Aorta (tissue), 5 donors: ENCODE measurements around the gene RARRES1. TPM values are rescaled to one million over a fixed set of nuclear protein-coding genes. Genes with fewer than 3 reads are reported as not detected.

ENCODE experiments used
- ATAC-seq: fragments of 200-7000 bp; cut with Tn5 transposase; one replicate; pipeline ENCODE4 v1.9.1; 2022; ENCODE audit warnings: moderate library complexity; ENCODE audit not compliant: low FRiP score
- DNase-seq, 2 donors: peaks; one replicate each; pipeline ENCODE4 v3.0.0-alpha.2; 2020
- H3K27ac ChIP-seq, 2 donors: one replicate each; pipeline ENCODE4 v1.5.1; 2013; ENCODE audit warnings: low read length in 2 of 2, mild to moderate bottlenecking in 2 of 2, moderate library complexity in 2 of 2, control low read depth in 1 of 2, inconsistent platforms in 1 of 2, low read depth in 1 of 2
- H3K27me3 ChIP-seq, 2 donors: one replicate each; pipeline ENCODE4 v1.6.1; 2013; ENCODE audit warnings: control low read depth in 1 of 2, low read length in 1 of 2, mild to moderate bottlenecking in 1 of 2, moderate library complexity in 1 of 2; ENCODE audit not compliant: insufficient read depth in 2 of 2, control insufficient read depth in 1 of 2
- H3K36me3 ChIP-seq, 2 donors: one replicate each; pipeline ENCODE4 v1.6.1; 2013; ENCODE audit warnings: control low read depth in 1 of 2, low read length in 1 of 2, mild to moderate bottlenecking in 1 of 2; ENCODE audit not compliant: insufficient read depth in 2 of 2, control insufficient read depth in 1 of 2
- H3K4me1 ChIP-seq, 2 donors: one replicate each; pipeline ENCODE4 v1.6.1; 2013; ENCODE audit warnings: low read length in 2 of 2, control low read depth in 1 of 2, mild to moderate bottlenecking in 1 of 2, moderate library complexity in 1 of 2; ENCODE audit not compliant: insufficient read depth in 2 of 2, control insufficient read depth in 1 of 2
- H3K4me3 ChIP-seq, 2 donors: one replicate each; pipeline ENCODE4 v1.5.1; 2013; ENCODE audit warnings: low read length in 2 of 2, control low read depth in 1 of 2, mild to moderate bottlenecking in 1 of 2
- H3K9me3 ChIP-seq: one replicate; pipeline ENCODE4 v1.6.1; 2013; ENCODE audit warnings: mild to moderate bottlenecking, low read length; ENCODE audit not compliant: control insufficient read depth
- WGBS, 2 donors: extraction: QIAGEN DNeasy Blood & Tissue Kit; methylation state at CpG; one replicate each; pipeline ENCODE4 v1.1.7; 2013; 5-methylcytosine and 5-hydroxymethylcytosine counted together
- intact Hi-C, 2 donors: fragments of 100-400 bp; cut with DNase I; formaldehyde crosslinking; loops; one replicate each; pipeline versions ENCODE4 v1.14.2 to v1.15.0; 2022
- polyA plus RNA-seq, 2 donors: library from polyadenylated mRNA; stranded (reverse); fragments of 200-250 nt; gene quantifications; one replicate each; pipeline ENCODE4 v1.2.3, GENCODE V29; 2013
- total RNA-seq, 2 donors: library from RNA; stranded (reverse); fragmentation: NEBNext Ultra II Directional; extraction: Animal tissue kit (Norgen Biotek cat#: 25700); gene quantifications; one replicate each; pipeline ENCODE4 v1.2.1, GENCODE V29; 2021
- donor health status: healthy with polysubstance abuse.
- donor health status: Bipolar disorder and iron deficiency.
- donor health status: DM: no; HTN: no; CAD: no.
- donor health status: DM: no; HTN: no; CAD: no.
- donor health status: DM: yes; HTN: yes; CAD: no.

RARRES1 gene
- total and polyA plus RNA-seq, 4 donors: 2.4 to 323 (median 120) TPM

- H3K4me1 ChIP-seq: no peaks in the 10 kb centered on the region
- H3K36me3 ChIP-seq: peaks cover 0 to 10% of the 10 kb centered on the region in 2 donors
- 58 to 65% methylated on average over 4 of the region's 4 CpGs for WGBS, 2 donors
- intact Hi-C loops: no loop called here
- no peak overlapping the region for H3K4me3 ChIP-seq
- ATAC-seq (no peak), DNase-seq (no peak)
- H3K27ac ChIP-seq: no peak overlapping the region
- H3K9me3 ChIP-seq: no peaks in the 10 kb centered on the region
- H3K27me3 ChIP-seq: no peaks in the 10 kb centered on the region
These were observed 10.8 kb upstream of the RARRES1 start for GRCh38 chr3:158742871-158743663.

DNA sequence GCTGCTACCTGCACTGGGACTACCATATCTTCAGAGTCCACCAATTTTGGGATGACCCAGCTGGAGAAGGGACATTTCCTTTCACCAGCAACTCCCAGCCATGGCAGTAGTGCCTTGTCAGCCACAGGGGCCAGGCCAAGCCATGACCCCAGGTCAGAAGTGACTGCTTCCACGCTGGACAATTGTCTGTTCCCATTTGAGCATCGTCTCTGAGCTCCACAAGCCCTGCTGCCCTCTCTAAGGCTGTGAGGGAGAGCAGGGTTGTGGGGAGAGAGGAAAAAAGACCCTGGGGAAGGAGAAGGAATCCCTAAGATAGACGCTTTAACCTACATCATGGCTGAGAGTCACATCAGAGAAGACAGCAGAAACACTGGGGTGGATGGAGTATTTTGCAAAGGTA is 7.4 kb upstream of the RARRES1 start:
- peaks cover 2% of the 10 kb centered on the region for H3K9me3 ChIP-seq
- intact Hi-C loops: no loop called here
- DNase-seq (no peak), ATAC-seq (no peak)
- no peaks in the 10 kb centered on the region for H3K27me3 ChIP-seq
- H3K4me3 ChIP-seq: no peak overlapping the region
- H3K4me1 ChIP-seq: no peaks in the 10 kb centered on the region
- no peak overlapping the region for H3K27ac ChIP-seq
- H3K36me3 ChIP-seq: peaks cover 0 to 7% of the 10 kb centered on the region in 2 donors
- 87 to 88% methylated on average over 3 of the region's 3 CpGs for whole genome bisulfite sequencing, 2 donors

GRCh38 chr3:158739078-158739477 is 6.8 kb upstream of the RARRES1 start:
- no peaks in the 10 kb centered on the region for H3K4me1 ChIP-seq
- DNase-seq (no peak), ATAC-seq (no peak)
- intact Hi-C loops: no loop called here
- peaks cover 0 to 7% of the 10 kb centered on the region in 2 donors for H3K36me3 ChIP-seq
- peaks cover 2% of the 10 kb centered on the region for H3K9me3 ChIP-seq
- no peak overlapping the region for H3K27ac ChIP-seq
- no peak overlapping the region for H3K4me3 ChIP-seq
- 84 to 91% methylated on average over 4 of the region's 4 CpGs for WGBS, 2 donors
- no peaks in the 10 kb centered on the region for H3K27me3 ChIP-seq

DNA sequence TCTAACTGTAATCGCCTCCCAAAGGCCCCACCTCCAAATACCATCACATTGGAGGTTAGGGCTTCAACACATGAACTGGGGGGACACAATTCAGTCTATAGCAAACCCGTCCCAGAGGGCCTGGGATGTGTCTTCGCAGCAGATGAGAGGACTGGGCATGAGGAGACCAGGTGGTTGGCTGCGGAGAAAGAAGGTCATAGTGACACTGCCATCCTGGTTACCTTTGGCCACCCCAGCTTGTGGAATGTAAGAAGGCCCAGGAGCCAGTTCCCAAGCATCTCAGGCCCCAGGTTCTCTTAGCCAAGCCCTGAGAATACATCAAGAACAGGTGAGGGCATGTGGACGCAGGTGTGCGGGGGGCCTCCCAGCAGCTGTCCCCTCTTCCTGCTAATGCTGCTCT is 6.4 kb upstream of the RARRES1 start:
- intact Hi-C loops: no loop called here
- peaks cover 0 to 4% of the 10 kb centered on the region in 2 donors for H3K36me3 ChIP-seq

DNA sequence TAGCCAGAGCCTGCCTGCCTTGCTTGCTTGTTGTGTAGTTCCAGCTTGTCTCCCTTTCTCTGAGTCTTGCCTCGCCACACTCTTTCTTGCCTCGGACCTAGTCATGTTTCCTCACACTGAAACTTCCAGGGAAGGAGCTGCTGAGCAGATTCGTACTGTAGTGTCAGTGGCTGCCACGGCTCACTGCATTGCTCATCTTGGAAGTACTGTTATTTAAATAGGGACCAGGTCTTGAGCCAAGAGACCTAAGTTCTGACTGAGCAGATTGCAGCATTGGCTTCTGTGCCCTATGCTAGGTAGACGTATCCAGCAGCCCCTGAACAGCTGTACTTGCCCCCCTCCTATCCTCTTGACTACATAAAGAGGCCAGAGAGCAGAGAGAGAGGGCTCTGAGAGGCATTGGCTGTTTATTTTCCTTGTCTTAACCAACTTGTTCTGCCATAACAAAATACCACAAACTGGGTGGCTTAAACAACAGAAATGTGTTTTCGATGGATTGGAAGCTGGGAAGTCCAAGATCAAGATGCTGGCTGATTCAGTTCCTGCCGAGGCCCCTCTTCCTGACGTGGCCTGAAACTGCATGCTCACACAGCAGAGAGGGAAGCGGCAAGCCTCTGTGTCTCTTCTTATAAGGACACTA is 5.8 kb upstream of the RARRES1 start:
- H3K27me3 ChIP-seq: no peaks in the 10 kb centered on the region
- H3K4me3 ChIP-seq: no peak overlapping the region
- peaks cover 2% of the 10 kb centered on the region for H3K9me3 ChIP-seq
- WGBS, 2 donors: 79 to 86% methylated on average over 9 of the region's 9 CpGs
- no peak overlapping the region for H3K27ac ChIP-seq
- H3K36me3 ChIP-seq: peaks cover 0 to 4% of the 10 kb centered on the region in 2 donors
- ATAC-seq: no peak
- H3K4me1 ChIP-seq: no peaks in the 10 kb centered on the region
- intact Hi-C loops: no loop called here
- no peak for DNase-seq

More for the DNA sequence above, 6.4 kb upstream of the RARRES1 start:
- no peak for DNase-seq
- no peak overlapping the region for H3K27ac ChIP-seq
- no peaks in the 10 kb centered on the region for H3K4me1 ChIP-seq
- H3K4me3 ChIP-seq: no peak overlapping the region
- WGBS, 2 donors: 92 to 93% methylated on average over 6 of the region's 6 CpGs
- peaks cover 2% of the 10 kb centered on the region for H3K9me3 ChIP-seq
- no peaks in the 10 kb centered on the region for H3K27me3 ChIP-seq
- ATAC-seq: no peak

GRCh38 chr3:158737410-158737809 is 5.2 kb upstream of the RARRES1 start:
- ATAC-seq (no peak), DNase-seq (no peak)
- Histone ChIP-seq H3K27me3 (no peaks in the 10 kb centered on the region), H3K4me1 (no peaks in the 10 kb centered on the region), H3K27ac (no peak overlapping the region), H3K36me3 (peaks cover 0 to 4% of the 10 kb centered on the region in 2 donors), H3K4me3 (no peak overlapping the region), H3K9me3 (peaks cover 2% of the 10 kb centered on the region)
- intact Hi-C loops: no loop called here
- WGBS, 2 donors: 93 to 97% methylated on average over 2 of the region's 2 CpGs

GRCh38 chr3:158735296-158736033 is 3.2 kb upstream of the RARRES1 start:
- intact Hi-C loops: no loop called here
- no peaks in the 10 kb centered on the region for H3K36me3 ChIP-seq

GRCh38 chr3:158733656-158734055 is 1.4 kb upstream of the RARRES1 start:
- intact Hi-C loops: no loop called here
- Histone ChIP-seq H3K4me1 (peaks cover 0 to 2% of the 10 kb centered on the region in 2 donors), H3K27me3 (no peaks in the 10 kb centered on the region), H3K27ac (no peak overlapping the region), H3K36me3 (no peaks in the 10 kb centered on the region), H3K4me3 (no peak overlapping the region), H3K9me3 (peaks cover 2% of the 10 kb centered on the region)
- DNase-seq (no peak), ATAC-seq (no peak)
- 77 to 82% methylated on average over 3 of the region's 3 CpGs for WGBS, 2 donors

More at GRCh38 chr3:158735296-158736033, 3.2 kb upstream of the RARRES1 start:
- no peak for DNase-seq
- Histone ChIP-seq H3K9me3 (peaks cover 2% of the 10 kb centered on the region), H3K4me3 (no peak overlapping the region), H3K4me1 (peaks cover 0 to 2% of the 10 kb centered on the region in 2 donors), H3K27ac (no peak overlapping the region), H3K27me3 (no peaks in the 10 kb centered on the region)
- no peak for ATAC-seq
- WGBS, 2 donors: 80 to 86% methylated on average over 7 of the region's 7 CpGs
